ENCODE results near the gene KCNK15. TPM values are rescaled to one million over a fixed set of nuclear protein-coding genes. Genes with fewer than 3 reads are reported as not detected.

The KCNK15 gene
- total RNA-seq, 4 donors from 2014 or later: 0.57 to 1.9 (median 1.4) TPM

DNA sequence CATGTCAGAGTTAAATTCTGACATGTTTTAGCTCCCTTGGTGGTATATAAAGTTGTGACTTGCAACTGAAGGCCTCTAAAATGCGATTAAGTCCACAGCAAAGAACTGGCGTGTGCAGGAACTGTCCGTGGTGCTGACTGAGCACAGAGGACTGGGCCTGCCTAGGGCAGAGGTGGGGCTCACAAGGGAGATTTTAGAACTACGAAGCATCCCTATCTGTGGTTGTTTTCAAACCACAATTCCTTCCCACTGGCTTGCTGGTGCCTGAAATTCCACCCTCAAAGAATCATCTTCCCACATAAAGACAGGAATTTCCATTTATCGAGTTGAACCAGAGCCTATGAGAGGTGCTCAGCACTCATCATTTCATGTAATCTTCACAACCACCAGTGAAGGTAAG, 34.6 kb downstream of the KCNK15 start:
- no peaks in the 10 kb centered on the region for H3K36me3 ChIP-seq
- no peak overlapping the region for H3K4me3 ChIP-seq
- H3K27me3 ChIP-seq: peaks cover 16% of the 10 kb centered on the region
- DNase-seq (ENCODE audit: low spot score in 2 of 2): no peak
- no peak for TF ChIP-seq EP300 (IDR thresholded peaks at IDR 0.05)
- no peak for TF ChIP-seq POLR2AphosphoS5 (IDR thresholded peaks at IDR 0.05)
- no peaks in the 10 kb centered on the region for H3K4me1 ChIP-seq
- WGBS: 24% methylated on average over 5 of the region's 5 CpGs
- no peak overlapping the region for H3K27ac ChIP-seq
- H3K9me3 ChIP-seq: no peaks in the 10 kb centered on the region

DNA sequence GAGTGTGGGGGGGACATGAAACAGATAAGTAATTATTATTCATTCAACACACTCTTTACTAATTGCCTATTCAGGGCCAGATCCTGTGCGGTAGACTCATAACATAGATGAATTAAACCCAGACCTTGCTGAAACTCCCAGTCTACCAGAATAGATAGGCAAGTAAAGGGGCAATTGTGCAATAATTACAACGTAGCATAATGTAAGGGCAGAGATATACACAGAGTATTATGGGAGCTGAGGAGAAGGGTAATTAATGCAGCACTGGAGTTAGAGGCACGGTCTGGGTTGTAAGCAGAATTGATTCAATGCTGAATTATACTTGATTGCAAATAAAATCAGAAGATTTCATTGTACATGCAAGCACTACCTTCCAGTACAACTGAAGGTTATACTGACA, 35.5 kb downstream of the KCNK15 start:
- Histone ChIP-seq H3K4me3 (no peak overlapping the region), H3K27ac (no peak overlapping the region), H3K27me3 (peaks cover 16% of the 10 kb centered on the region), H3K36me3 (no peaks in the 10 kb centered on the region), H3K9me3 (no peaks in the 10 kb centered on the region), H3K4me1 (no peaks in the 10 kb centered on the region)
- TF ChIP-seq, protein P1, sequence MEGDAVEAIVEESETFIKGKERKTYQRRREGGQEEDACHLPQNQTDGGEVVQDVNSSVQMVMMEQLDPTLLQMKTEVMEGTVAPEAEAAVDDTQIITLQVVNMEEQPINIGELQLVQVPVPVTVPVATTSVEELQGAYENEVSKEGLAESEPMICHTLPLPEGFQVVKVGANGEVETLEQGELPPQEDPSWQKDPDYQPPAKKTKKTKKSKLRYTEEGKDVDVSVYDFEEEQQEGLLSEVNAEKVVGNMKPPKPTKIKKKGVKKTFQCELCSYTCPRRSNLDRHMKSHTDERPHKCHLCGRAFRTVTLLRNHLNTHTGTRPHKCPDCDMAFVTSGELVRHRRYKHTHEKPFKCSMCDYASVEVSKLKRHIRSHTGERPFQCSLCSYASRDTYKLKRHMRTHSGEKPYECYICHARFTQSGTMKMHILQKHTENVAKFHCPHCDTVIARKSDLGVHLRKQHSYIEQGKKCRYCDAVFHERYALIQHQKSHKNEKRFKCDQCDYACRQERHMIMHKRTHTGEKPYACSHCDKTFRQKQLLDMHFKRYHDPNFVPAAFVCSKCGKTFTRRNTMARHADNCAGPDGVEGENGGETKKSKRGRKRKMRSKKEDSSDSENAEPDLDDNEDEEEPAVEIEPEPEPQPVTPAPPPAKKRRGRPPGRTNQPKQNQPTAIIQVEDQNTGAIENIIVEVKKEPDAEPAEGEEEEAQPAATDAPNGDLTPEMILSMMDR (IDR thresholded peaks at IDR 0.05): no peak
- DNase-seq (ENCODE audit: low spot score in 2 of 2): no peak
- 80% methylated on average over 3 of the region's 3 CpGs for WGBS

DNA sequence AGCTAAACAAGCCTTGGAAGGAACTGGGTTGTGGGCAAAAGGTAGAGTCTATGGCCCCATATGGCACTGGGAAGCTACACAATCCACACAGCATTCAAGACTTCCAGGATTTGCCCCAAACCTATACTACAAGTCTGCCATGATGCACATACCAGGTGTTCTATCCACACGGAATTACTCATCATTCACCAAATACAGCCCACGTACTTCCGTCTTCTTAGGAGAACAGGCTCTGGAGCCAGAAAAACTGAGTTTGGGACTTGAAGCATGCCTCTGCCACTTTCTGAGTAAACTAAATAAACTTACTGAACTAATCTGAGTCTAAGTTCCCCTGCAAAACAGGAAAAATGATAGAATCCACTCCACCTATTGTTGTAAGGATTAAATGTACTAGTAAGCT, 36.1 kb downstream of the KCNK15 start:
- H3K27me3 ChIP-seq: peaks cover 16% of the 10 kb centered on the region
- H3K9me3 ChIP-seq: no peaks in the 10 kb centered on the region
- no peak overlapping the region for H3K27ac ChIP-seq
- WGBS: 87% methylated on average over 3 of the region's 3 CpGs
- TF ChIP-seq EP300 (IDR thresholded peaks at IDR 0.05) (no peak), POLR2AphosphoS5 (IDR thresholded peaks at IDR 0.05) (no peak), POLR2A (IDR thresholded peaks at IDR 0.05) (no peak)
- TF ChIP-seq, protein P1 (IDR thresholded peaks at IDR 0.05): no peak
- H3K4me3 ChIP-seq: no peak overlapping the region
- no peaks in the 10 kb centered on the region for H3K36me3 ChIP-seq
- no peak for DNase-seq (ENCODE audit: low spot score in 2 of 2)
- no peaks in the 10 kb centered on the region for H3K4me1 ChIP-seq

DNA sequence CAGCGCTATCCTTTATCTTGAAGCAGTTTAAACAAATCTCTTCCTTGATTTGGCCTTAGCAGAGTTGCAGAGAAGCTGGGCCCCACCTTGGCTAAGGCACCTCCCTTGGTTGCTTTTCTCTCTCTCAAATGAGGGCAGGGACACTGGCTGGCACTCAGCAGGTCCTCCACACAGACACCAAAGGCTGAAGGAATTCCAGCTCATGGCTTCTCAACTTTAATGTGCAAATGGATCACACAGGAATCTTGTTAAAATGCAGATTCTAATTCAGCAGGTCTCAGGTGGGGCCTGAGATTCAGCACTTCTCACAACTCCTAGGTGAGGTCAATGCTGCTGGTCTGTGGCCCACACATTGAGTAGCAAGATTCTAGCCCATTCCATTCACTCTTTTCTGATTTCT, 39.0 kb downstream of the KCNK15 start:
- Histone ChIP-seq H3K4me3 (no peak overlapping the region), H3K27me3 (peaks cover 23% of the 10 kb centered on the region), H3K4me1 (no peaks in the 10 kb centered on the region), H3K36me3 (no peaks in the 10 kb centered on the region), H3K9me3 (no peaks in the 10 kb centered on the region), H3K27ac (no peak overlapping the region)
- no peak for DNase-seq (ENCODE audit: low spot score in 2 of 2)
- WGBS: 100% methylated on average over 1 of the region's 1 CpG
- TF ChIP-seq, protein P1 (IDR thresholded peaks at IDR 0.05): no peak
- no peak for TF ChIP-seq POLR2A (IDR thresholded peaks at IDR 0.05)
- TF ChIP-seq EP300 (IDR thresholded peaks at IDR 0.05): no peak
- no peak for TF ChIP-seq POLR2AphosphoS5 (IDR thresholded peaks at IDR 0.05)

DNA sequence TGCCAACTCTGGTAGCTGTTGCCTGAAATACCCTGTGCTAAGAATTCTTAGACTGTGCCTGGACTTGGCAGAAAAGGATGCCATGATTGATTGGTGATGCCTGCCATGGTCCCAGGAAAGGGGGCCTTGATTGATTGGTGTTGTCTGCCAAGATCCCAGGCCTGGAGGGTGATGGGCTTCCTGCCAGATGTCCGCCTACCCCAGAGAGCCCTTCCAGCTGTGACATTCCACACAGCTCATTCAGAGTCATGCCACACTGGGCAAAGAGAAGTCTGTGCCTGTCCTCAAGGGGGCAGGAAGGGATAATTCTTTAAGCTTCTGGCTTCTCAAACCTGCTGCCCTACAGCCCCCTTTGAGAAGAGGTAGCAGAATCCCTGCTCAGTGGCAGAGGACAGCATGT, 40.1 kb downstream of the KCNK15 start:
- DNase-seq (ENCODE audit: low spot score in 2 of 2): no peak
- H3K27me3 ChIP-seq: peaks cover 27% of the 10 kb centered on the region
- no peak overlapping the region for H3K27ac ChIP-seq
- no peaks in the 10 kb centered on the region for H3K4me1 ChIP-seq
- H3K4me3 ChIP-seq: no peak overlapping the region
- 10% methylated on average over 1 of the region's 1 CpG for WGBS
- no peak for TF ChIP-seq POLR2A (IDR thresholded peaks at IDR 0.05)
- no peak for TF ChIP-seq EP300 (IDR thresholded peaks at IDR 0.05)
- TF ChIP-seq, protein P1 (IDR thresholded peaks at IDR 0.05): no peak
- TF ChIP-seq POLR2AphosphoS5 (IDR thresholded peaks at IDR 0.05): no peak
- no peaks in the 10 kb centered on the region for H3K36me3 ChIP-seq
- H3K9me3 ChIP-seq: no peaks in the 10 kb centered on the region

DNA sequence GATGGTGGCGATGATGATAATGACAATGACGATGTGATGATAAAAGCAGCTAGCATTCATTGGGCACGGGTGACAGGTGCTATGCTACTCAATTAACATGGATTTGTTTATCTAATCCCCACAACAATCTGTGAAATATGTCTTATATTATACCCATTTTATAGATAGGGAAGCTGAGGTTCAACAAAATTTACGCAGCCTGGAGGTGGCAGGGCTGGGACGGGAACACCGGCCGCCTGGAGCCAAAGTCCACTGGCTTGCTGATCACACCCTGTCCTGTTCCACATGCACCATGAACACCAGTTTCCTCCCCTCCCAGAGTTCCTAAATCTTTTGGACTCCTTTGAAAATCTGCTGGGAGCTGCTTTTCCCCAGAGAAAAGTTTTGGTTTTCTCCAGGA, 41.6 kb downstream of the KCNK15 start:
- H3K4me3 ChIP-seq: no peak overlapping the region
- no peaks in the 10 kb centered on the region for H3K4me1 ChIP-seq
- H3K36me3 ChIP-seq: no peaks in the 10 kb centered on the region
- WGBS: 92% methylated on average over 7 of the region's 7 CpGs
- H3K27ac ChIP-seq: no peak overlapping the region
- no peaks in the 10 kb centered on the region for H3K9me3 ChIP-seq
- H3K27me3 ChIP-seq: peaks cover 19% of the 10 kb centered on the region
- DNase-seq (ENCODE audit: low spot score in 2 of 2): no peak
- TF ChIP-seq POLR2A (IDR thresholded peaks at IDR 0.05) (no peak), EP300 (IDR thresholded peaks at IDR 0.05) (no peak), POLR2AphosphoS5 (IDR thresholded peaks at IDR 0.05) (no peak)
- TF ChIP-seq, protein P1 (IDR thresholded peaks at IDR 0.05): no peak
